Natural killer cell (primary cell): ENCODE results near the gene GPR107. TPM values are rescaled to one million over a fixed set of nuclear protein-coding genes. Genes with fewer than 3 reads are reported as not detected.
A peak's percentile ranks its signal among the peaks of the same experiment; 100 is the strongest.

ENCODE experiments used
- ATAC-seq, 3 donors: fragments of 150-1000 bp in 2 of 3; fragments of 200-7000 bp in 1 of 3; cut with Tn5 transposase; 1 replicate in 1 of 3; 2 replicates in 2 of 3; pipeline ENCODE4 v1.10.0; 2021; ENCODE audit warnings: mild to moderate bottlenecking in 2 of 3, moderate library complexity in 2 of 3
- DNase-seq, 2 donors: peaks; one replicate each; pipeline versions ENCODE4 v3.0.0 to v3.0.0-alpha.2; 2013 to 2021; ENCODE audit warnings: mixed read lengths in 1 of 2
- H3K27ac ChIP-seq: one replicate; pipeline ENCODE4 v1.5.1; 2013; ENCODE audit warnings: mild to moderate bottlenecking, low read length
- H3K27me3 ChIP-seq: one replicate; pipeline ENCODE4 v1.6.1; 2013; ENCODE audit warnings: low read length; ENCODE audit not compliant: control insufficient read depth, insufficient read depth
- H3K36me3 ChIP-seq: one replicate; pipeline ENCODE4 v1.6.1; 2013; ENCODE audit warnings: low read length; ENCODE audit not compliant: control insufficient read depth, insufficient read depth
- H3K4me1 ChIP-seq: one replicate; pipeline ENCODE4 v1.6.1; 2013; ENCODE audit warnings: low read length; ENCODE audit not compliant: control insufficient read depth, insufficient read depth
- H3K4me3 ChIP-seq: one replicate; pipeline ENCODE4 v1.5.1; 2013; ENCODE audit warnings: low read length
- H3K9me3 ChIP-seq: one replicate; pipeline ENCODE4 v1.6.1; 2013; ENCODE audit warnings: low read length; ENCODE audit not compliant: control insufficient read depth, insufficient read depth
- H3K27ac Mint-ChIP-seq, 2 donors: one replicate each; pipeline ENCODE4 v1.8.0; 2022; ENCODE audit warnings: mild to moderate bottlenecking in 2 of 2, mixed read lengths in 2 of 2, moderate library complexity in 1 of 2
- H3K27me3 Mint-ChIP-seq, 2 donors: one replicate each; pipeline ENCODE4 v1.8.0; 2022; ENCODE audit warnings: low read depth in 2 of 2, mixed read lengths in 2 of 2
- H3K36me3 Mint-ChIP-seq: one replicate; pipeline ENCODE4 v1.8.0; 2022; ENCODE audit warnings: mixed read lengths
- H3K4me1 Mint-ChIP-seq, 2 donors: one replicate each; pipeline ENCODE4 v1.8.0; 2022; ENCODE audit warnings: mixed read lengths in 2 of 2
- H3K4me3 Mint-ChIP-seq: one replicate; pipeline ENCODE4 v1.8.0; 2022; ENCODE audit warnings: mild to moderate bottlenecking, moderate library complexity, mixed read lengths
- H3K9me3 Mint-ChIP-seq, 2 donors: one replicate each; pipeline ENCODE4 v1.8.0; 2022; ENCODE audit warnings: mixed read lengths in 2 of 2
- CTCF ChIP-seq: fragments of 200-600 bp; IDR thresholded peaks from one replicate; pipeline ENCODE4 v1.8.0; 2022; ENCODE audit warnings: antibody characterized with exemption
- WGBS: methylation state at CpG from one replicate; pipeline ENCODE4 v1.1.7; 2013; ENCODE audit warnings: missing lambda C conversion rate; ENCODE audit not compliant: insufficient coverage; 5-methylcytosine and 5-hydroxymethylcytosine counted together
- intact Hi-C: fragments of 100-400 bp; cut with micrococcal nuclease; formaldehyde crosslinking; loops from one replicate; pipeline ENCODE4 v1.14.2; 2022
- total RNA-seq, 4 donors: library from RNA; stranded (reverse); fragments of 120-200 nt in 1 of 4; gene quantifications; one replicate each; pipeline versions ENCODE4 v1.2.3 to v1.2.4, GENCODE V29; 2013 to 2022

The GPR107 gene
- total RNA-seq, 3 donors from 2014 or later (not counting 1 experiment from before 2014, with no cell fraction given): 32.9 to 49.5 (median 41.8) TPM

DNA sequence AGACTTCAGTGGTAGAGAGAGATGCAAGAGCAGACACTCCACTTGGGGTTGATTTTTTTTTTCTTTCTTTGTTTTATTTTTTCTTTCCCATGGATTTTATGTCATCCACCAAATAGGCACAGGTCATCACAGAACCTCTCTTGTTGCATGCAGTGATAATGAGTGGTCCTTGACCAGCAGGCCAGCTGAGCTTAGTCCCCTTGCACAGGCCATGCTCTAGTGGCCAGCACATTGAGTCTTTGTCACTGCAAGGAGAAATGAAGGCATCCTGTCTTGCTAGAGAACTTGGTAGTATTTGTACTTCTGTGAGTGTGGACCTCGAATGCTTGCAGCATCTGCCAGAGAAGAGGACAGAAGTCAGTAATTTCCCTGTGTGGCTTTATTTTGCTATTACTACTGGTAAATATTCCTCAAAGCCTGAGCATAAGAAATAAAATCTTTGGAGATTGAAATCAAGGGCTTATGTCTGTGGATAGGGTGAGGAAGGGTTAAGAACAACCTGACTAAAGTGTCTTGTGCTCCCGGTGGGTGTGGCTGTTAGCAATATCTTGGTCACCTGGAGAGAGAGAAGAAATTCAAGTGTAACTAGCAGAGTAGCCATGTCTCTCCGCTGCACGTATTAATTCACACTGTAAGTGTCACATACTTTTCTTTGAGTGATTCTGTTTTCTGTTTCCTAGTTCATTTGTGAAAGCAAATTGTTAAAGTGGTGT, 73.2 kb downstream of the GPR107 start:
- ATAC-seq: peak in 2 of 3 donors; percentile 14 to 37
- Histone ChIP-seq H3K9me3 (no peaks in the 10 kb centered on the region), H3K36me3 (peaks cover 8% of the 10 kb centered on the region), H3K27ac (peak overlapping the region; percentile 97), H3K4me3 (no peak overlapping the region), H3K27me3 (no peaks in the 10 kb centered on the region), H3K4me1 (peaks cover 57% of the 10 kb centered on the region)
- peak overlapping the region; percentile 96 to 100 for H3K27ac Mint-ChIP-seq
- intact Hi-C loops: loop anchor here (5.0 to 10.0 kb wide), 4 partner anchors 45 to 260 kb away; partner anchors contain the start of gene NCS1
- WGBS: 16% methylated on average over 2 of the region's 4 CpGs
- DNase-seq: peak in 1 of 2 donors; percentile 34
- peak overlapping the region; percentile 76 for H3K4me3 Mint-ChIP-seq
- H3K9me3 Mint-ChIP-seq: no peaks in the 10 kb centered on the region
- no peaks in the 10 kb centered on the region for H3K36me3 Mint-ChIP-seq
- no peaks in the 10 kb centered on the region for H3K27me3 Mint-ChIP-seq
- H3K4me1 Mint-ChIP-seq: peaks cover 51 to 53% of the 10 kb centered on the region in 2 donors
- no peak for TF ChIP-seq CTCF

DNA sequence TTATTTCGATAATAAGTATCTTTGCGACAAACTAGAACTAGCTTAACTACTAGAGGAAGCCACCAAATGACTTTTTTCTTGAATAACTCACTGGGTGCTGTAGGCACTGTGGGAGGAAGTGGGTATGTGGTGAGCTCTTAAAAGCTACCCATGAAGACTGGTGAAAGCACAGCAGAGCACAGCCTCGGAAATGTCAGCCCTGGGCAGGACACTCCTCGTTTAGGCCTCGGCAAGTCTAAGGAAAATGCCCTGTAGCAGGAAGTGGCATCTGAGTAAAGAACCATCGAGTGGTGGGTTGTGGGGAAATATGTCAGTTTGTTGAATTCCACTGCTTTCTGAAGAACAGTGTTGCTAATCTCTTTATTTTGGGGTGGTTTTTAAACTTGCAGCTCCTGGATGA, 74.5 kb downstream of the GPR107 start:
- H3K4me3 Mint-ChIP-seq: peak overlapping the region; percentile 91
- H3K9me3 Mint-ChIP-seq: no peaks in the 10 kb centered on the region
- ATAC-seq (peak; percentile 63 to 85 (median 80)), DNase-seq (peak; percentile 72 to 91)
- Histone ChIP-seq H3K27ac (peak overlapping the region; percentile 97), H3K27me3 (no peaks in the 10 kb centered on the region), H3K36me3 (peaks cover 5% of the 10 kb centered on the region), H3K9me3 (no peaks in the 10 kb centered on the region), H3K4me3 (peak overlapping the region; percentile 1), H3K4me1 (peaks cover 65% of the 10 kb centered on the region)
- peak overlapping the region; percentile 96 to 100 for H3K27ac Mint-ChIP-seq
- no peaks in the 10 kb centered on the region for H3K27me3 Mint-ChIP-seq
- peaks cover 59 to 64% of the 10 kb centered on the region in 2 donors for H3K4me1 Mint-ChIP-seq
- intact Hi-C loops: loop anchor here (1.0 to 10.0 kb wide), 5 partner anchors 21 to 261 kb away; partner anchors contain the start of gene NCS1
- no peaks in the 10 kb centered on the region for H3K36me3 Mint-ChIP-seq
- 0% methylated on average over 4 of the region's 6 CpGs for WGBS
- no peak for TF ChIP-seq CTCF

- 2% methylated on average over 14 of the region's 14 CpGs for WGBS
- ATAC-seq: peak; percentile 76 to 88 (median 77)
- Histone ChIP-seq H3K36me3 (peaks cover 7% of the 10 kb centered on the region), H3K27me3 (no peaks in the 10 kb centered on the region), H3K27ac (peak overlapping the region; percentile 97), H3K4me3 (peak overlapping the region; percentile 1), H3K9me3 (no peaks in the 10 kb centered on the region), H3K4me1 (peaks cover 65% of the 10 kb centered on the region)
- no peak for TF ChIP-seq CTCF
- Mint-ChIP-seq H3K27me3 (no peaks in the 10 kb centered on the region), H3K4me1 (peaks cover 64 to 70% of the 10 kb centered on the region in 2 donors), H3K9me3 (no peaks in the 10 kb centered on the region), H3K36me3 (no peaks in the 10 kb centered on the region), H3K27ac (peak overlapping the region; percentile 96 to 100), H3K4me3 (peak overlapping the region; percentile 91)
- peak; percentile 63 to 85 for DNase-seq
- intact Hi-C loops: loop anchor here (1.0 to 10.0 kb wide), 6 partner anchors 22 to 262 kb away; partner anchors contain the start of gene NCS1
These were observed 75.2 kb downstream of the GPR107 start for GRCh38 chr9:130128733-130129431.
